ENCODE results near the gene TPCN1.

The TPCN1 gene

GRCh38 chr12:113184098-113184899, 37.0 kb upstream of the TPCN1 start:
- Histone ChIP-seq H3K36me3 (ENCODE audit: control insufficient read depth, insufficient read depth, low read length) (peaks cover 10% of the 10 kb centered on the region), H3K27me3 (ENCODE audit: control insufficient read depth, insufficient read depth, low read length, poor library complexity, severe bottlenecking) (no peaks in the 10 kb centered on the region), H3K27ac (ENCODE audit: insufficient read depth, low read depth, low read length, poor library complexity, severe bottlenecking) (no peak overlapping the region), H3K4me3 (ENCODE audit: insufficient read depth, low read depth, low read length) (peak overlapping the region; percentile 98), H3K4me1 (ENCODE audit: control insufficient read depth, insufficient read depth, low read length) (peaks cover 6% of the 10 kb centered on the region), H3K9me3 (ENCODE audit: control insufficient read depth, low read length) (no peaks in the 10 kb centered on the region)
- WGBS, 2 experiments: 39 to 42% methylated on average over 26 of the region's 26 CpGs

DNA sequence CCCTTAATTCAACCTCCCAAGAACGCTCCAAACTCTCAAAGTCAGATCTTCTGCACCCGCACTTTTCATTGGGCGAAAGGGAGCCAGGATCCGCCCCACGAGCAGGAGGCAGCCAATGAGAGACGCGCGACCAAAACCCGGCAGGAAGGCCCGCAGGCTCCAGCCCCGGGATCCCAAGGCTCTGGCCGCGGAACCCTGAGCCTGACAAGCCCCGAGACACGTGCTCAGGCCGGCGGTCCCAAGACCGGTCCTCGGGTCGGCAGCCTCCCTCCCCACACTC, 36.4 kb upstream of the TPCN1 start:
- Histone ChIP-seq H3K4me3 (ENCODE audit: insufficient read depth, low read depth, low read length) (peak overlapping the region; percentile 98), H3K27me3 (ENCODE audit: control insufficient read depth, insufficient read depth, low read length, poor library complexity, severe bottlenecking) (no peaks in the 10 kb centered on the region), H3K36me3 (ENCODE audit: control insufficient read depth, insufficient read depth, low read length) (peaks cover 5% of the 10 kb centered on the region), H3K9me3 (ENCODE audit: control insufficient read depth, low read length) (no peaks in the 10 kb centered on the region), H3K27ac (ENCODE audit: insufficient read depth, low read depth, low read length, poor library complexity, severe bottlenecking) (peak overlapping the region; percentile 92), H3K4me1 (ENCODE audit: control insufficient read depth, insufficient read depth, low read length) (peaks cover 6% of the 10 kb centered on the region)
- 0% methylated on average over 20 of the region's 20 CpGs for WGBS, 2 experiments

- H3K27ac ChIP-seq (ENCODE audit: insufficient read depth, low read depth, low read length, poor library complexity, severe bottlenecking): peak within 1 kb of the TSS; percentile 92
- H3K9me3 ChIP-seq (ENCODE audit: control insufficient read depth, low read length): no peaks in the 10 kb centered on the region
- peak within 1 kb of the TSS; percentile 98 for H3K4me3 ChIP-seq (ENCODE audit: insufficient read depth, low read depth, low read length)
- no peaks in the 10 kb centered on the region for H3K36me3 ChIP-seq (ENCODE audit: control insufficient read depth, insufficient read depth, low read length)
- no peaks in the 10 kb centered on the region for H3K27me3 ChIP-seq (ENCODE audit: control insufficient read depth, insufficient read depth, low read length, poor library complexity, severe bottlenecking)
- peaks cover 6% of the 10 kb centered on the region for H3K4me1 ChIP-seq (ENCODE audit: control insufficient read depth, insufficient read depth, low read length)
- WGBS, 2 experiments: 0% methylated on average over 89 of the region's 89 CpGs
Measured at GRCh38 chr12:113185180-113186032, 35.9 kb upstream of the TPCN1 start, which contains the start of the genes DDX54 and RITA1. TSS of gene DDX54 (minus strand) at chr12:113185478. CDS start at chr12:113185451, 27 bp downstream. TSS of gene RITA1 (plus strand) at chr12:113185721. CDS start at chr12:113186747, 1,026 bp downstream.

- Histone ChIP-seq H3K27me3 (ENCODE audit: control insufficient read depth, insufficient read depth, low read length, poor library complexity, severe bottlenecking) (no peaks in the 10 kb centered on the region), H3K36me3 (ENCODE audit: control insufficient read depth, insufficient read depth, low read length) (no peaks in the 10 kb centered on the region), H3K9me3 (ENCODE audit: control insufficient read depth, low read length) (no peaks in the 10 kb centered on the region), H3K4me3 (ENCODE audit: insufficient read depth, low read depth, low read length) (peak overlapping the region; percentile 98), H3K27ac (ENCODE audit: insufficient read depth, low read depth, low read length, poor library complexity, severe bottlenecking) (no peak overlapping the region), H3K4me1 (ENCODE audit: control insufficient read depth, insufficient read depth, low read length) (peaks cover 6% of the 10 kb centered on the region)
- 10 to 11% methylated on average over 11 of the region's 11 CpGs for WGBS, 2 experiments
Measured at GRCh38 chr12:113186033-113186365, 35.3 kb upstream of the TPCN1 start.

DNA sequence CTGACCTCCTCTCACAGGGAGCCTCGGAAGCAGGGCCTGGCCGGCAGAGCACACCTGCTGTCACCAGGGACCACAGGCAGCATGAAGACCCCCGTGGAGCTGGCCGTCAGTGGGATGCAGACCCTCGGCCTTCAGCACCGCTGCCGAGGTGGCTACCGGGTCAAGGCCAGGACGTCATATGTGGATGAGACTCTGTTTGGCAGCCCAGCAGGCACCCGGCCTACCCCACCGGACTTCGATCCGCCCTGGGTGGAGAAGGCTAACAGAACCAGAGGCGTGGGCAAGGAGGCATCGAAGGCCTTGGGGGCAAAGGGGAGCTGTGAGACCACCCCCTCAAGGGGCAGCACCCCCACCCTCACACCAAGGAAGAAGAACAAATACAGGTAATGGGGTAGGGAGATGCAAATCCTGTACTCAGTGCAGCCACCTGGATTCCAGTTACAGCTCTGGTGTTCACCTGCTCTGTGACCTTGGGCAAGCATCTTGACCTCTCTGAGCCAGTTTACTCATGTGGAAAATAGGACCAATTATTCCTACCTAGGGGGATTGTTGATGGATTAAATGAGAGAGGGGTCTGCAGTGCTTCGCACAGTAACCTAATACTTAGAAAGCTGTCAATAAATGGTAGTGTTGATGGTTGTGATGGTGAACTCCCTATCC, 34.5 kb upstream of the TPCN1 start:
- 89 to 90% methylated on average over 16 of the region's 16 CpGs for WGBS, 2 experiments
- Histone ChIP-seq H3K27ac (ENCODE audit: insufficient read depth, low read depth, low read length, poor library complexity, severe bottlenecking) (no peak overlapping the region), H3K27me3 (ENCODE audit: control insufficient read depth, insufficient read depth, low read length, poor library complexity, severe bottlenecking) (no peaks in the 10 kb centered on the region), H3K4me1 (ENCODE audit: control insufficient read depth, insufficient read depth, low read length) (peaks cover 6% of the 10 kb centered on the region), H3K9me3 (ENCODE audit: control insufficient read depth, low read length) (no peaks in the 10 kb centered on the region), H3K4me3 (ENCODE audit: insufficient read depth, low read depth, low read length) (peak overlapping the region; percentile 2), H3K36me3 (ENCODE audit: control insufficient read depth, insufficient read depth, low read length) (peaks cover 4% of the 10 kb centered on the region)

- WGBS, 2 experiments: 95 to 98% methylated on average over 2 of the region's 2 CpGs
- H3K27ac ChIP-seq (ENCODE audit: insufficient read depth, low read depth, low read length, poor library complexity, severe bottlenecking): no peak overlapping the region
- no peak overlapping the region for H3K4me3 ChIP-seq (ENCODE audit: insufficient read depth, low read depth, low read length)
- H3K9me3 ChIP-seq (ENCODE audit: control insufficient read depth, low read length): no peaks in the 10 kb centered on the region
- peaks cover 4% of the 10 kb centered on the region for H3K36me3 ChIP-seq (ENCODE audit: control insufficient read depth, insufficient read depth, low read length)
- peaks cover 6% of the 10 kb centered on the region for H3K4me1 ChIP-seq (ENCODE audit: control insufficient read depth, insufficient read depth, low read length)
- no peaks in the 10 kb centered on the region for H3K27me3 ChIP-seq (ENCODE audit: control insufficient read depth, insufficient read depth, low read length, poor library complexity, severe bottlenecking)
Measured at GRCh38 chr12:113189361-113189760, 31.9 kb upstream of the TPCN1 start.

DNA sequence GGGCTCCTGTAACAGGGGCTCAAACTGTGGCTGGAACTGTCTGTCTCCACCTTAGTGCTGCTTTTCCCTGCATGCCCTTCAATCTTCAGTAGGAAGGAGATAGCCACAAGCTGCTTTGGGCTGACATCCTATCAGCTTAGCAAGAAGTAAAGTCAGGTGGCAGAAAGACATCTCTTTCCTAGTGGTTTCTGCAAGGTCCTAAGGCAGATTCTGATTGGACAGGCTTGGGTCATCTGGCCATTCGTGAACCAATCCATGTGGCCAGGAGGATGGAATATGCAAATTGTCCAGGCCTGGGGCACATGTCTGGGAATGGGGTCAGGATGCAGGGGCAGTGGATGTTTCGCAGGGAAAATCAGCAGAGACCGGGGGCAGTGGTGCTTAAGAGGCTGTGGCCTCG, 30.5 kb upstream of the TPCN1 start:
- Histone ChIP-seq H3K4me3 (ENCODE audit: insufficient read depth, low read depth, low read length) (no peak overlapping the region), H3K9me3 (ENCODE audit: control insufficient read depth, low read length) (no peaks in the 10 kb centered on the region), H3K27ac (ENCODE audit: insufficient read depth, low read depth, low read length, poor library complexity, severe bottlenecking) (no peak overlapping the region), H3K36me3 (ENCODE audit: control insufficient read depth, insufficient read depth, low read length) (peaks cover 4% of the 10 kb centered on the region), H3K4me1 (ENCODE audit: control insufficient read depth, insufficient read depth, low read length) (peaks cover 11% of the 10 kb centered on the region), H3K27me3 (ENCODE audit: control insufficient read depth, insufficient read depth, low read length, poor library complexity, severe bottlenecking) (no peaks in the 10 kb centered on the region)
- WGBS, 2 experiments: 88 to 95% methylated on average over 4 of the region's 4 CpGs

DNA sequence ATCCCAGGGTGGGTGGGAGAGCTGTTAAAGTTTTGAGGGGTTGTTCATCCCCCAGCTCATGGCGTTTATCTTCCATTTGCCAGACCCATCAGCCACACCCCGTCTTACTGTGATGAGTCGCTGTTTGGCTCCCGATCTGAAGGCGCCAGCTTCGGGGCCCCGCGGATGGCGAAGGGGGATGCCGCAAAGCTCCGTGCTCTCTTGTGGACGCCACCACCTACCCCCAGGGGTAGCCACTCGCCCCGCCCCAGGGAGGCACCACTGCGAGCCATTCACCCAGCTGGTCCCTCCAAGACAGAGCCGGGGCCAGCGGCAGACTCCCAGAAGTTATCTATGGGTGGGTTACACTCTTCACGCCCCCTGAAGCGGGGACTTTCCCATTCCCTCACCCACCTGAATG, 30.0 kb upstream of the TPCN1 start:
- Histone ChIP-seq H3K36me3 (ENCODE audit: control insufficient read depth, insufficient read depth, low read length) (peaks cover 4% of the 10 kb centered on the region), H3K27ac (ENCODE audit: insufficient read depth, low read depth, low read length, poor library complexity, severe bottlenecking) (no peak overlapping the region), H3K4me1 (ENCODE audit: control insufficient read depth, insufficient read depth, low read length) (peaks cover 11% of the 10 kb centered on the region), H3K4me3 (ENCODE audit: insufficient read depth, low read depth, low read length) (no peak overlapping the region), H3K9me3 (ENCODE audit: control insufficient read depth, low read length) (no peaks in the 10 kb centered on the region), H3K27me3 (ENCODE audit: control insufficient read depth, insufficient read depth, low read length, poor library complexity, severe bottlenecking) (no peaks in the 10 kb centered on the region)
- WGBS, 2 experiments: 94 to 97% methylated on average over 19 of the region's 19 CpGs

DNA sequence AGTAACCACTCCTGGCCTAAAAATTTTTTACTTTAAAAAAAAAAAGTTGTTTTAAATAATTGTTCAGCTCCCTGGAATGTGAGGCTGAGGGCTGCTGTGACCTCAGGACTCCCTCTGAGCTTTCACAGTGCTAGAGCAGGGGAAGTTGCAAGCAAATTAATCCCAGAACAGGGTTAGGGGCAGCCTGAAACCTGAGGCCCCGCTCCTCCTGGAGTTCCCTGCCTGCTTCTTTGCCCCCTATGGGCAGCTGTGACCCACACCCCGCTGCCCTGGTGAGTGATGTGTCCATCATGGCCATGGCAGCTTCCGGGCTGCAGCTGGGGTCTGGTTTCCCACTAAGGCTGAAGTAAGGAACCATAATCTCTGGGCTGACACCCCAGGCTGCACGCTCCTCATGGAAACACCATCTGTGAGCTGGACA, 26.3 kb upstream of the TPCN1 start:
- Histone ChIP-seq H3K27me3 (ENCODE audit: control insufficient read depth, insufficient read depth, low read length, poor library complexity, severe bottlenecking) (no peaks in the 10 kb centered on the region), H3K9me3 (ENCODE audit: control insufficient read depth, low read length) (no peaks in the 10 kb centered on the region), H3K27ac (ENCODE audit: insufficient read depth, low read depth, low read length, poor library complexity, severe bottlenecking) (no peak overlapping the region), H3K36me3 (ENCODE audit: control insufficient read depth, insufficient read depth, low read length) (peaks cover 4% of the 10 kb centered on the region), H3K4me1 (ENCODE audit: control insufficient read depth, insufficient read depth, low read length) (peaks cover 5% of the 10 kb centered on the region), H3K4me3 (ENCODE audit: insufficient read depth, low read depth, low read length) (no peak overlapping the region)
- 63 to 76% methylated on average over 4 of the region's 4 CpGs for WGBS, 2 experiments

GRCh38 chr12:113195598-113195997, 25.7 kb upstream of the TPCN1 start:
- Histone ChIP-seq H3K4me3 (ENCODE audit: insufficient read depth, low read depth, low read length) (no peak overlapping the region), H3K27me3 (ENCODE audit: control insufficient read depth, insufficient read depth, low read length, poor library complexity, severe bottlenecking) (no peaks in the 10 kb centered on the region), H3K9me3 (ENCODE audit: control insufficient read depth, low read length) (no peaks in the 10 kb centered on the region), H3K27ac (ENCODE audit: insufficient read depth, low read depth, low read length, poor library complexity, severe bottlenecking) (no peak overlapping the region), H3K4me1 (ENCODE audit: control insufficient read depth, insufficient read depth, low read length) (peaks cover 5% of the 10 kb centered on the region), H3K36me3 (ENCODE audit: control insufficient read depth, insufficient read depth, low read length) (peaks cover 4% of the 10 kb centered on the region)
- 93 to 95% methylated on average over 13 of the region's 13 CpGs for WGBS, 2 experiments
